ENCODE measurements around the gene PRF1. TPM values are rescaled to one million over a fixed set of nuclear protein-coding genes. Genes with fewer than 3 reads are reported as not detected.
A peak's percentile ranks its signal among the peaks of the same experiment; 100 is the strongest.

Gene PRF1
- total RNA-seq, 1 donor from 2014 or later: not detected

- no peak for DNase-seq (ENCODE audit: low read depth in 2 of 2)
These were observed 41.5 kb downstream of the PRF1 start for GRCh38 chr10:70561070-70561469.

DNA sequence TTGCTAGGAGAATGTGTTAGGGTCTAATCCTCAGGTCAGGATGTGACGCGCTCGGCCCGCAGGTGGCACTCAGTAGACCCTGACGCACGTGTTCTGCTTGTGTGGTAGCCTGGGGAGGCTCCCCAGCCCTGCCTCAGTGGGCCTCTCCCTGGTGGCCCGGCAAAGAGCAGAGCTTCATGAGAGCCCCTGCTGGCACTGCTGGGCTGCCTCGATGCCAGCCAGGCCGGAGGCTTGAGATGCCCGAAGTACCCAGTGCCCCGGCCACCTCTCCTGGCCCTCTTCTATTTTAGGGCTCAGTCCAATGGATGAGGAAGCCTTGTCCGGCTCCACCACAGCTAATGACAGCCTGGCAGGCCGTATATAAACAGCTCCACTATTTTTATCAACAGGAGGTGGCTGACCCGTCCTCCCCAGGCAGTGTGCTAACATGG, 42.0 kb downstream of the PRF1 start:
- no peak for DNase-seq (ENCODE audit: low read depth in 2 of 2)

DNA sequence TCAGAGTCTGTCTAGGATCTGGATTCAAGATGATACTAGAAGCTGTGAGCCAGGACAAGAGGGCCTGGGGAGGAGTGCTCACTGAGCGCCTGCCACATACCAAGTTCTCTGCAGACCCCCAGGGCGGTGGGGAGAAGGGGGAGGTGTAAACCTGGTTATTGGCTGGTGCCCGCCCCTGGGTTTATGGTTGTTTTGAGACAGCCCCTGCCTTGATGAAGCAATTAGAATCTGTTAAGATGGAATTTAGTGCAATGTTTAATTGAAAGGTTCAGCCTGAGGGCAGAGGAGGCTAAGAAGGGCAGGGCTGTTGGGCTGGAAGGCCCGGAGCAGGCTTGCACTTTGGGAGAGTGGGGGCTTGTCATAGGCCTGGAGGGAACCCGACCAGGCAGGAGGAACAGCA, 42.7 kb downstream of the PRF1 start:
- no peak for DNase-seq (ENCODE audit: low read depth in 2 of 2)

GRCh38 chr10:70558871-70559810, 43.4 kb downstream of the PRF1 start:
- DNase-seq (ENCODE audit: low read depth in 2 of 2): peak; percentile 23 to 24

DNA sequence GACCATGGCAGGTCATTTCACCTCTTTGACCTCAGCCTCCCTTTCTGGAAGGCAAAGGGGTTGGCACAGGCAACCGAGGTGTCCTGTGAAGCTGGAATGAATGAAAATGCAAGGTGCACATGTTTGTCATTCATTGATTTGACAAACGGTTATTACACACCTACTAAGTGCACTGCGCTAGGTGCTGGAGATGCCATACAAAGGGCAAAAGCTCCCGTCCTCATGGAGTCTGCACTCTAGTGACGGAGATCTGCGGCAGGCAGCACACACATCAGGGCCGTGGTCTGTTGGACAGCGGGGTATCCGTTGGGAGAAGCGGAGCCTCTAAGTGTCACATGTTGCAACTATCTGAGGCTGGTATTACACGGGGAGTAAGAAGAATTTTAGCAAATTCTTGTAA, 44.2 kb downstream of the PRF1 start:
- DNase-seq (ENCODE audit: low read depth in 2 of 2): no peak

GRCh38 chr10:70557876-70558275, 44.7 kb downstream of the PRF1 start:
- DNase-seq (ENCODE audit: low read depth in 2 of 2): no peak

DNA sequence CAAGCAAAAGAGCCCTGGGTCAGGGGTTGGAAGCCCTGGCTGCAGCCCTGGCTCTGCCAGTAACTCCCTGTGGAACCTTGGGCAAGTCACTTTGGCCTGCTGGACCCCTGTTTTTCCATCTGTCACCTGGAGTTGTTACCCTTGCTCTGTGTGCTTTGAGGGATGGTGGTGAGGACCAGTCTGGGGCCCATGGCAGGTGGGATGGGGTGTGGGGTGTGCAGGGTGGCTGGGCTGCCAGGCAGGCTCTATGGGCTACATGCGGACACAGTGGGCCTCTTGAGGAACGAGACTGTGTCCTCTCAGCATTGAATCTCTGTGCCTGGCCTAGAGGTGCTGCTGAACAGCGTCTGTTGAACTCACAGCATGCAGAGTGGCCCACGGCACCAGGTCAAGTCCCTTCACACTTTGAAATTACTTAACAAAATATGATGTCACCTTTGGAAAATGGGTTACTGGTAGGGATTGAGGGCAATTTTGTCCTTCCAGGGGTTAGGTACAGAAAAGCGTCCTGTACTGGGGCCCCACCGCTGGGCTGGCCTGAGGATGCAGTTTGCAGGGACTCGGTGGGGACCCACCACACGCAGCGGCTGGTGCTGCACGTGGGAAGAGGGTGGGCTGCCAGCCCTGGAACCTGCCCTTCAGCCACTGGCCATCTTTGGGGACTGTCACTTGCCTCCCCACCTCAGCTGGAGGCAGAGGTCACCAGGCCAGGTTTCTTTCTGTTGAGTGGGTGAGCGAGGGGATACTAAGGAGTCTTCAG, 45.3 kb downstream of the PRF1 start:
- no peak for DNase-seq (ENCODE audit: low read depth in 2 of 2)

DNA sequence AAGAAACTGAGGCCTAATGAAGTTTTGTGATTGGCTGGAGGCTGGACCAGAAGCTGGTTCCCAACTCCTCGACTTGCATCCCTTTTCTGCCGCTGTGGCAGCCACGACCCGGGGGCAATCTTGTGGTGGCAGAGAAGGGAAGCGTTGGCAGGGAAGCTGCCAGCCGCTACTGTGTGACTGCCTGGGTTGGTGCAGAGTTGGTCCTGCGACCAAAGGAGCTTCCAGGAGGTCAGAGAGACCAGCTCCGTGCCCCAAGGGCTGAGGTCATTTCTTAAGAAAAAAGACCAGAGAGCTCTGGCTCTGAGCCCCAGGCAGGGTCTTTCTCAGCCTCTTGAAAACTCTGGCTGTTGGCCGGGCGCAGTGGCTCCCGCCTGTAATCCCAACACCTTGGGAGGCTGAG, 47.2 kb downstream of the PRF1 start:
- DNase-seq (ENCODE audit: low read depth in 2 of 2): no peak

GRCh38 chr10:70552586-70552985, 50.0 kb downstream of the PRF1 start:
- no peak for DNase-seq (ENCODE audit: low read depth in 2 of 2)

- no peak for DNase-seq (ENCODE audit: low read depth in 2 of 2)
These were observed 50.5 kb downstream of the PRF1 start for GRCh38 chr10:70551971-70552422.

DNA sequence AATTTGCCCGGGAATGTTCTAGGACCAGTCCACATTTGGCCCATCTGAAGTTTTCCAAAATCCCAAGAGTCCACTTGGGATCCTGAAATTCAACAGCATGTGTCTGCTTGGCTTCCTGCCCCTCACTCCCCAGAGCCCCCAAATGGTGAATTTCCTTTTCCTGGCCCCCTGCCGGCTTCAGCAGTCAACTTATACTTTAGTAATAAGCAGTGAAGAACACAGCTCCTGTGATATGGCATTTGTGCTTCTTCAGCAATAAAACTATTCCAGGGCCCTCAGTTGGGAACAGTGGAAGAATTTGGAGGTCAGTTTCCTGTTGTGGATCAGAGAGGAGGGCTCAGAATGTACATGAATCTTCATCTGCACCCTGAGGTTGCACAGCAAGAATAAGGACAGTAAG, 51.1 kb downstream of the PRF1 start:
- no peak for DNase-seq (ENCODE audit: low read depth in 2 of 2)

DNA sequence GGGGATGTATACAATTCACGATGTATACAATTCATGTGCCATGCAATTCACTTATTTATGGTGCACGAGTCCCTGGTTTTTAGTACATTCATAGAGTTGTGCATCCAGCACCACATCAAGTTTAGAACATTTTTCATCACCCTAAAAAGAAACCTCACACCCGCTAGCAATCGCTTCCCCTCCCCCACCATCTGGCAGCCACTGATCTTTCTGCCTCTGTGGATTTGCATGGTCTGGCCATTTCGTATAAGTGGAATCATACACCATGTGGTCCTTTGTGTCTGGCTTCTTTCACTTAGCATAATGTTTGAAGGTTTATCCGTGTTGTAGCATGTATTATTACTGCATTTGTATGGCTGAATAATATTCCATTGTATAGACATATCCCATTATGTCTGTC, 52.1 kb downstream of the PRF1 start:
- DNase-seq (ENCODE audit: low read depth in 2 of 2): no peak

GRCh38 chr10:70549962-70550458, 52.5 kb downstream of the PRF1 start:
- DNase-seq (ENCODE audit: low read depth in 2 of 2): peak; percentile 61

DNA sequence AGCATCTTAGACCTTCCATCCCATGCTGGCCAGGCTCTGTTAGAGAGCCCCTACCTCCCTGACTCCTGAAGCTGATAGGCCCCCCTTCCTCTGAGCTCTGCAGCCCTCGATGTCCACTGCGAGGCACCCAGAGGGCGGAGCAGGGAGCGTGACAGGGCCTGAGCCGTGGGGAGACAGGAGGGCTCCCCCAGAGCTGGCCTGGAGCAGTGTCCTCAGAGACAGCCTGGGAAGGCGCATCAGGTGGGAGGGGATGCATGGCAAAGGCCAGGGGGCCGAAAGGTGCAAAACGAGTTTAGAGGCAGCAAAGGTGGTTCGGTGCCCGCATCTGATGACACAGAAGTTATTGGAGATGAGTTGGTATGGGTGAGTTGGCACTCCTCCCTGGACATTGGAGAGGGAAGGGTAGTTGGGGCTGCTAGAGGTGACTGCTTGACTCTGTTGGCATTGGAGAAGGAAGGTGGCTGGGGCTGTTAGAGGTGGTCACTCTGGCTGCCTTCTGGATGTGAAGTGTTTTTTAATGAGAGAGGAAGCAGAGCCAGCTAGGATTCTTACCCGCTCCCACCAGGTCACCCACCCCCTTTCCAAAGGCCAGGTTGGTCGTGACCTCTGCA, 53.1 kb downstream of the PRF1 start:
- no peak for DNase-seq (ENCODE audit: low read depth in 2 of 2)

Other genes with a start within 250 kb of the PRF1 start
- gene LRRC20, start 220.1 kb downstream of the PRF1 start, total RNA-seq: 1.8 and 3.7 TPM in 2 replicates
- gene EIF4EBP2, start 198.6 kb downstream of the PRF1 start, total RNA-seq: 18.7 and 22.0 TPM in 2 replicates
- gene NODAL, start 161.1 kb downstream of the PRF1 start, total RNA-seq: not detected in 2 replicates
- 112 and 120 TPM in 2 replicates for gene PALD1, start 124.0 kb downstream of the PRF1 start, total RNA-seq
- not detected in 2 replicates for gene ADAMTS14, start 69.8 kb upstream of the PRF1 start, total RNA-seq
- not detected in 2 replicates for gene TBATA, start 182.6 kb upstream of the PRF1 start, total RNA-seq
- 8.1 and 16.5 TPM in 2 replicates for gene SGPL1, start 213.2 kb upstream of the PRF1 start, total RNA-seq